Stomach smooth muscle (tissue), 2 donors: ENCODE results near the gene TMEM86B.

ENCODE experiments used
- H3K27ac ChIP-seq: one replicate; pipeline ENCODE4 v1.7.0; 2013; ENCODE audit warnings: mild to moderate bottlenecking, low read length, inconsistent platforms
- H3K27me3 ChIP-seq, 2 donors: one replicate each; pipeline ENCODE4 v1.7.0; 2013; ENCODE audit warnings: low read length in 2 of 2; ENCODE audit not compliant: insufficient read depth in 2 of 2, control insufficient read depth in 1 of 2
- H3K36me3 ChIP-seq, 2 donors: one replicate each; pipeline ENCODE4 v1.7.0; 2013; ENCODE audit warnings: low read length in 2 of 2; ENCODE audit not compliant: control insufficient read depth in 2 of 2, insufficient read depth in 2 of 2
- H3K4me1 ChIP-seq: one replicate; pipeline ENCODE4 v1.7.0; 2013; ENCODE audit warnings: low read length; ENCODE audit not compliant: control insufficient read depth, insufficient read depth
- H3K4me3 ChIP-seq, 2 donors: one replicate each; pipeline ENCODE4 v1.7.0; 2013; ENCODE audit warnings: low read length in 2 of 2
- H3K9ac ChIP-seq, 2 donors: one replicate each; pipeline ENCODE4 v1.7.0; 2013; ENCODE audit warnings: low read length in 2 of 2, mild to moderate bottlenecking in 1 of 2
- H3K9me3 ChIP-seq, 2 donors: one replicate each; pipeline ENCODE4 v1.7.0; 2013; ENCODE audit warnings: low read length in 2 of 2; ENCODE audit not compliant: control insufficient read depth in 2 of 2
- donor health status: healthy.
- donor health status: Pancreatic carcinoma.

TMEM86B gene

GRCh38 chr19:55266404-55266803, 37.8 kb upstream of the TMEM86B start:
- H3K36me3 ChIP-seq = peaks cover 7 to 10% of the 10 kb centered on the region in 2 donors
- no peaks in the 10 kb centered on the region for H3K4me1 ChIP-seq
- no peak overlapping the region for H3K9ac ChIP-seq
- H3K4me3 ChIP-seq = no peak overlapping the region
- H3K27ac ChIP-seq = no peak overlapping the region
- H3K9me3 ChIP-seq = no peaks in the 10 kb centered on the region
- no peaks in the 10 kb centered on the region for H3K27me3 ChIP-seq

GRCh38 chr19:55265723-55266386, 37.3 kb upstream of the TMEM86B start:
- no peaks in the 10 kb centered on the region for H3K4me1 ChIP-seq
- H3K4me3 ChIP-seq = no peak overlapping the region
- H3K36me3 ChIP-seq = peaks cover 7 to 10% of the 10 kb centered on the region in 2 donors
- no peaks in the 10 kb centered on the region for H3K27me3 ChIP-seq
- no peak overlapping the region for H3K9ac ChIP-seq
- no peaks in the 10 kb centered on the region for H3K9me3 ChIP-seq
- no peak overlapping the region for H3K27ac ChIP-seq

GRCh38 chr19:55265173-55265572, 36.6 kb upstream of the TMEM86B start:
- Histone ChIP-seq H3K4me1 (peaks cover under 1% of the 10 kb centered on the region), H3K4me3 (no peak overlapping the region), H3K36me3 (peaks cover 7 to 10% of the 10 kb centered on the region in 2 donors), H3K27me3 (no peaks in the 10 kb centered on the region), H3K27ac (no peak overlapping the region), H3K9me3 (no peaks in the 10 kb centered on the region), H3K9ac (no peak overlapping the region)

- Histone ChIP-seq H3K4me3 (no peak overlapping the region), H3K36me3 (peaks cover 5 to 7% of the 10 kb centered on the region in 2 donors), H3K4me1 (peaks cover 7% of the 10 kb centered on the region)
Observed at GRCh38 chr19:55264531-55264930, 36.0 kb upstream of the TMEM86B start.

GRCh38 chr19:55262359-55262758, 33.8 kb upstream of the TMEM86B start:
- Histone ChIP-seq H3K36me3 (peaks cover 2 to 4% of the 10 kb centered on the region in 2 donors), H3K27ac (no peak overlapping the region), H3K4me3 (no peak overlapping the region), H3K9ac (no peak overlapping the region), H3K4me1 (peaks cover 18% of the 10 kb centered on the region), H3K27me3 (no peaks in the 10 kb centered on the region), H3K9me3 (no peaks in the 10 kb centered on the region)

More at GRCh38 chr19:55264531-55264930, 36.0 kb upstream of the TMEM86B start:
- Histone ChIP-seq H3K27me3 (no peaks in the 10 kb centered on the region), H3K9ac (no peak overlapping the region), H3K9me3 (no peaks in the 10 kb centered on the region), H3K27ac (no peak overlapping the region)

GRCh38 chr19:55261671-55262126, 33.1 kb upstream of the TMEM86B start:
- peaks cover 2 to 4% of the 10 kb centered on the region in 2 donors for H3K36me3 ChIP-seq
- no peaks in the 10 kb centered on the region for H3K27me3 ChIP-seq
- no peak overlapping the region for H3K9ac ChIP-seq
- no peaks in the 10 kb centered on the region for H3K9me3 ChIP-seq
- H3K4me1 ChIP-seq = peaks cover 24% of the 10 kb centered on the region
- H3K4me3 ChIP-seq = no peak overlapping the region
- H3K27ac ChIP-seq = no peak overlapping the region

- peaks cover 43% of the 10 kb centered on the region for H3K4me1 ChIP-seq
- H3K9me3 ChIP-seq = no peaks in the 10 kb centered on the region
- no peaks in the 10 kb centered on the region for H3K27me3 ChIP-seq
- peak overlapping the region; percentile 92 for H3K27ac ChIP-seq
- H3K36me3 ChIP-seq = peaks cover 0 to 4% of the 10 kb centered on the region in 2 donors
- H3K4me3 ChIP-seq = peak overlapping the region; percentile 56 to 86
- H3K9ac ChIP-seq = peak overlapping the region; percentile 74 to 90
Observed at GRCh38 chr19:55259540-55260210, 31.1 kb upstream of the TMEM86B start.

GRCh38 chr19:55258828-55259539, 30.4 kb upstream of the TMEM86B start, which contains the start of gene PPP6R1:
PPP6R1 (minus strand) TSS chr19:55259017; CDS start chr19:55247103, 11,914 bp downstream.
- Histone ChIP-seq H3K36me3 (peaks cover 0 to 4% of the 10 kb centered on the region in 2 donors), H3K27ac (peak within 1 kb of the TSS; percentile 92), H3K4me1 (peaks cover 46% of the 10 kb centered on the region), H3K9me3 (no peaks in the 10 kb centered on the region), H3K9ac (peak within 1 kb of the TSS; percentile 86 to 90), H3K27me3 (no peaks in the 10 kb centered on the region), H3K4me3 (peak within 1 kb of the TSS; percentile 81 to 86)

GRCh38 chr19:55258476-55258827, 29.9 kb upstream of the TMEM86B start:
- H3K4me3 ChIP-seq = peak overlapping the region; percentile 81 to 86
- H3K4me1 ChIP-seq = peaks cover 49% of the 10 kb centered on the region
- H3K27me3 ChIP-seq = no peaks in the 10 kb centered on the region
- H3K9me3 ChIP-seq = no peaks in the 10 kb centered on the region
- H3K36me3 ChIP-seq = peaks cover 0 to 3% of the 10 kb centered on the region in 2 donors
- H3K9ac ChIP-seq = peak overlapping the region; percentile 86 to 90
- H3K27ac ChIP-seq = peak overlapping the region; percentile 92

- no peaks in the 10 kb centered on the region for H3K27me3 ChIP-seq
- H3K27ac ChIP-seq = peak overlapping the region; percentile 46
- H3K9ac ChIP-seq = peak overlapping the region; percentile 79 to 86
- no peaks in the 10 kb centered on the region for H3K36me3 ChIP-seq
- H3K9me3 ChIP-seq = no peaks in the 10 kb centered on the region
- peaks cover 49% of the 10 kb centered on the region for H3K4me1 ChIP-seq
- H3K4me3 ChIP-seq = peak overlapping the region; percentile 73 to 86
Observed at GRCh38 chr19:55257461-55258420, 29.2 kb upstream of the TMEM86B start.
